H9 (cell line): ENCODE measurements around the gene SLC35F3. TPM values are rescaled to one million over a fixed set of nuclear protein-coding genes. Genes with fewer than 3 reads are reported as not detected.
A peak's percentile ranks its signal among the peaks of the same experiment; 100 is the strongest.

Experiments used
- DNase-seq: peaks from one replicate; pipeline ENCODE4 v3.0.0-alpha.2; 2017
- H2AFZ ChIP-seq: one replicate; pipeline ENCODE4 v1.6.1; 2013; ENCODE audit warnings: mild to moderate bottlenecking, low read length, control low read depth, moderate library complexity
- H2AK5ac ChIP-seq: 2 replicates; pipeline ENCODE4 v1.6.1; 2013; ENCODE audit warnings: low read length, control low read depth, mixed read lengths; ENCODE audit not compliant: insufficient read length
- H2BK120ac ChIP-seq: one replicate; pipeline ENCODE4 v1.6.1; 2013; ENCODE audit warnings: low read depth, mild to moderate bottlenecking, low read length, control low read depth, inconsistent platforms; ENCODE audit not compliant: poor library complexity, severe bottlenecking
- H2BK12ac ChIP-seq: 2 replicates; pipeline ENCODE4 v1.6.1; 2013; ENCODE audit warnings: low read length, control low read depth, mixed read lengths, low read depth; ENCODE audit not compliant: insufficient read length
- H2BK15ac ChIP-seq: 2 replicates; pipeline ENCODE4 v1.6.1; 2013; ENCODE audit warnings: low read depth, low read length, control low read depth
- H2BK20ac ChIP-seq: one replicate; pipeline ENCODE4 v1.6.1; 2013; ENCODE audit warnings: low read depth, mild to moderate bottlenecking, low read length, control low read depth, inconsistent platforms; ENCODE audit not compliant: poor library complexity, severe bottlenecking
- H2BK5ac ChIP-seq: 2 replicates; pipeline ENCODE4 v1.6.1; 2013; ENCODE audit warnings: low read length, control low read depth, mixed read lengths; ENCODE audit not compliant: insufficient read length
- H3K14ac ChIP-seq: 2 replicates; pipeline ENCODE4 v1.6.1; 2013; ENCODE audit warnings: low read length, control low read depth; ENCODE audit not compliant: insufficient read depth
- H3K18ac ChIP-seq: 2 replicates; pipeline ENCODE4 v1.6.1; 2013; ENCODE audit warnings: low read depth, mild to moderate bottlenecking, mixed read lengths, low read length, control low read depth; ENCODE audit not compliant: insufficient read length
- H3K23ac ChIP-seq: 2 replicates; pipeline ENCODE4 v1.6.1; 2013; ENCODE audit warnings: low read length, control low read depth, mixed read lengths, low read depth; ENCODE audit not compliant: insufficient read length
- H3K23me2 ChIP-seq: 2 replicates; pipeline ENCODE4 v1.6.1; 2013; ENCODE audit warnings: low read depth, mild to moderate bottlenecking, mixed read lengths, low read length, control low read depth; ENCODE audit not compliant: insufficient read length, poor library complexity, severe bottlenecking
- H3K27ac ChIP-seq: 2 replicates; pipeline ENCODE4 v1.5.1; 2013; ENCODE audit warnings: low read length, control low read depth, mixed read lengths, low read depth; ENCODE audit not compliant: insufficient read length
- H3K27me3 ChIP-seq: 2 replicates; pipeline ENCODE4 v1.6.1; 2013; ENCODE audit warnings: low read length, control low read depth, inconsistent platforms; ENCODE audit not compliant: insufficient read depth
- H3K4ac ChIP-seq: 2 replicates; pipeline ENCODE4 v1.6.1; 2013; ENCODE audit warnings: low read depth, mild to moderate bottlenecking, control low read depth, inconsistent platforms, low read length, moderate library complexity
- H3K4me1 ChIP-seq: 2 replicates; pipeline ENCODE4 v1.6.1; 2013; ENCODE audit warnings: low read length, control low read depth, inconsistent platforms; ENCODE audit not compliant: insufficient read depth
- H3K4me2 ChIP-seq: 2 replicates; pipeline ENCODE4 v1.6.1; 2013; ENCODE audit warnings: low read length, control low read depth, mixed read lengths; ENCODE audit not compliant: insufficient read length, insufficient read depth
- H3K56ac ChIP-seq: 2 replicates; pipeline ENCODE4 v1.6.1; 2013; ENCODE audit warnings: low read depth, mild to moderate bottlenecking, mixed read lengths, low read length, control low read depth; ENCODE audit not compliant: insufficient read length
- H3K79me1 ChIP-seq: 2 replicates; pipeline ENCODE4 v1.6.1; 2013; ENCODE audit warnings: low read depth, mild to moderate bottlenecking, moderate library complexity, low read length, control low read depth, inconsistent platforms; ENCODE audit not compliant: insufficient read depth, poor library complexity, severe bottlenecking
- H3K79me2 ChIP-seq: 2 replicates; pipeline ENCODE4 v1.6.1; 2013; ENCODE audit warnings: low read length, control low read depth, inconsistent platforms; ENCODE audit not compliant: insufficient read depth
- H3K9ac ChIP-seq: 2 replicates; pipeline ENCODE4 v1.6.1; 2013; ENCODE audit warnings: low read length, control low read depth, mixed read lengths; ENCODE audit not compliant: insufficient read length; ENCODE audit errors: extremely low read depth
- H3K9me3 ChIP-seq: one replicate; pipeline ENCODE4 v1.6.1; 2013; ENCODE audit warnings: low read depth, low read length, inconsistent platforms; ENCODE audit not compliant: control insufficient read depth
- H3T11ph ChIP-seq: one replicate; pipeline ENCODE4 v1.6.1; 2013; ENCODE audit warnings: mild to moderate bottlenecking, low read length, control low read depth, inconsistent platforms
- H4K20me1 ChIP-seq: one replicate; pipeline ENCODE4 v1.6.1; 2013; ENCODE audit not compliant: control insufficient read depth, insufficient read length, insufficient read depth
- H4K5ac ChIP-seq: 2 replicates; pipeline ENCODE4 v1.6.1; 2013; ENCODE audit warnings: low read depth, mild to moderate bottlenecking, mixed read lengths, low read length, control low read depth; ENCODE audit not compliant: insufficient read length
- H4K8ac ChIP-seq: replicated peaks from 2 replicates; pipeline ENCODE4 v1.6.1; 2013; ENCODE audit warnings: low read length, control low read depth, mixed read lengths, low read depth; ENCODE audit not compliant: insufficient read length
- H4K91ac ChIP-seq: 2 replicates; pipeline ENCODE4 v1.6.1; 2013; ENCODE audit warnings: low read depth, mild to moderate bottlenecking, moderate library complexity, mixed read lengths, low read length, control low read depth; ENCODE audit not compliant: insufficient read length
- H3K27ac Mint-ChIP-seq, 3 experiments: 2 replicates in 2 of 3; 3 replicates in 1 of 3; pipeline ENCODE4 v1.8.0; 2020 to 2021; ENCODE audit warnings: mixed read lengths in 3 of 3, mild to moderate bottlenecking in 1 of 3, moderate library complexity in 1 of 3
- H3K27me3 Mint-ChIP-seq: 2 replicates; pipeline ENCODE4 v1.8.0; 2021; ENCODE audit warnings: low read depth, mild to moderate bottlenecking, moderate library complexity, mixed read lengths
- H3K36me3 Mint-ChIP-seq, 3 experiments: 2 replicates in 2 of 3; 3 replicates in 1 of 3; pipeline ENCODE4 v1.8.0; 2020 to 2021; ENCODE audit warnings: low read depth in 3 of 3, mixed read lengths in 3 of 3; ENCODE audit not compliant: insufficient read depth in 1 of 3
- H3K4me1 Mint-ChIP-seq, 2 experiments: 2 replicates each; pipeline ENCODE4 v1.8.0; 2020; ENCODE audit warnings: mixed read lengths in 2 of 2
- H3K4me3 Mint-ChIP-seq, 2 experiments: 2 replicates in 1 of 2; 3 replicates in 1 of 2; pipeline ENCODE4 v1.8.0; 2020 to 2021; ENCODE audit warnings: mild to moderate bottlenecking in 2 of 2, mixed read lengths in 2 of 2, moderate library complexity in 1 of 2
- H3K9me3 Mint-ChIP-seq, 2 experiments: 2 replicates in 1 of 2; 3 replicates in 1 of 2; pipeline ENCODE4 v1.8.0; 2020; ENCODE audit warnings: mild to moderate bottlenecking in 2 of 2, mixed read lengths in 2 of 2, moderate library complexity in 1 of 2
- CTCF ChIP-seq: fragments of 200-600 bp; sonication (generic); conservative IDR thresholded peaks from 3 replicates; pipeline ENCODE4 v1.8.0; 2021; ENCODE audit warnings: antibody characterized with exemption, mild to moderate bottlenecking
- WGBS: extraction: QIAGEN DNeasy Blood & Tissue Kit; methylation state at CpG from one replicate; pipeline ENCODE4 v1.1.7; 2013; ENCODE audit warnings: missing lambda C conversion rate, low lambda C conversion rate, mixed read lengths; ENCODE audit not compliant: insufficient read length; ENCODE audit errors: extremely low coverage; 5-methylcytosine and 5-hydroxymethylcytosine counted together
- total RNA-seq: library from RNA; stranded (reverse); gene quantifications from 2 replicates; pipeline ENCODE4 v1.2.1, GENCODE V29; 2021

The SLC35F3 gene
- total RNA-seq, 1 experiment from 2014 or later, result 0.81 TPM

- H3K27ac Mint-ChIP-seq, result no peak overlapping the region
- no peak overlapping the region for H3K18ac ChIP-seq
- peaks cover 21 to 30% of the 10 kb centered on the region in 2 experiments for H3K4me1 Mint-ChIP-seq
- no peaks in the 10 kb centered on the region for H4K20me1 ChIP-seq
- H3K27ac ChIP-seq, result no peak overlapping the region
- H3K14ac ChIP-seq, result no peak overlapping the region
- no peaks in the 10 kb centered on the region for H3K79me1 ChIP-seq
- H3K4me1 ChIP-seq, result peaks cover 15% of the 10 kb centered on the region; the same call in 1 of the 2 replicates
- H4K8ac ChIP-seq, result no peak overlapping the region
- H3K36me3 Mint-ChIP-seq, result no peaks in the 10 kb centered on the region
- no peaks in the 10 kb centered on the region for H3K23me2 ChIP-seq
- no peak overlapping the region for H3T11ph ChIP-seq
- no peak overlapping the region for H3K9ac ChIP-seq
- H3K27me3 ChIP-seq, result no peaks in the 10 kb centered on the region
- peaks cover 45% of the 10 kb centered on the region for H3K27me3 Mint-ChIP-seq
- H3K9me3 ChIP-seq, result no peaks in the 10 kb centered on the region
- H2BK15ac ChIP-seq, result no peak overlapping the region
- no peak overlapping the region for H2AK5ac ChIP-seq
- no peak overlapping the region for H3K4ac ChIP-seq
- no peak overlapping the region for H2BK20ac ChIP-seq
- H2BK120ac ChIP-seq, result no peak overlapping the region
- H3K56ac ChIP-seq, result no peak overlapping the region
- no peaks in the 10 kb centered on the region for H3K79me2 ChIP-seq
- DNase-seq, result no peak
- H4K5ac ChIP-seq, result no peak overlapping the region
- WGBS, result no CpG with 5 or more reads among the region's 10 CpGs
- no peak overlapping the region for H4K91ac ChIP-seq
- H3K4me3 Mint-ChIP-seq, result peak overlapping the region in 1 of 2 experiments; percentile 24; a peak in 2 of 5 replicates
- no peak for TF ChIP-seq CTCF
- H3K9me3 Mint-ChIP-seq, result no peaks in the 10 kb centered on the region
- no peak overlapping the region for H3K4me2 ChIP-seq
- no peak overlapping the region for H2BK5ac ChIP-seq
- H3K23ac ChIP-seq, result no peak overlapping the region
- H2AFZ ChIP-seq, result no peak overlapping the region
- no peak overlapping the region for H2BK12ac ChIP-seq
These were observed 322.3 kb downstream of the SLC35F3 start for GRCh38 chr1:234226819-234227165.
